Spinal cord (tissue), 10 donors: ENCODE data around the gene SLC2A14. TPM values are rescaled to one million over a fixed set of nuclear protein-coding genes. Genes with fewer than 3 reads are reported as not detected.
"Not testable (repeated sequence)": the region's sequence is repeated elsewhere in the genome, so short reads cannot be mapped to it uniquely, and the experiment has no call there.

ENCODE experiments used
- DNase-seq, 6 donors: peaks; one replicate each; pipeline versions ENCODE4 v3.0.0 to v3.0.0-alpha.2; 2013 to 2015; ENCODE audit warnings: low spot score in 6 of 6, low read depth in 4 of 6
- H3K27ac ChIP-seq: one replicate; pipeline ENCODE4 v1.5.1; 2013; ENCODE audit warnings: low read depth, low read length, control low read depth
- H3K27me3 ChIP-seq: one replicate; pipeline ENCODE4 v1.6.1; 2013; ENCODE audit warnings: low read length; ENCODE audit not compliant: control insufficient read depth, insufficient read depth
- H3K36me3 ChIP-seq: one replicate; pipeline ENCODE4 v1.6.1; 2013; ENCODE audit warnings: low read length; ENCODE audit not compliant: control insufficient read depth, insufficient read depth
- H3K4me1 ChIP-seq: one replicate; pipeline ENCODE4 v1.6.1; 2013; ENCODE audit warnings: low read length; ENCODE audit not compliant: control insufficient read depth, insufficient read depth
- H3K4me3 ChIP-seq: one replicate; pipeline ENCODE4 v1.5.1; 2013; ENCODE audit warnings: low read depth, low read length, control low read depth
- H3K9me3 ChIP-seq: one replicate; pipeline ENCODE4 v1.6.1; 2013; ENCODE audit warnings: low read length; ENCODE audit not compliant: control insufficient read depth, insufficient read depth
- WGBS: methylation state at CpG from one replicate; pipeline ENCODE4 v1.1.5; 2013; ENCODE audit warnings: missing lambda C conversion rate; ENCODE audit not compliant: insufficient coverage; 5-methylcytosine and 5-hydroxymethylcytosine counted together
- polyA plus RNA-seq, 2 donors: library from polyadenylated mRNA; unstranded; fragments of 120-200 nt; gene quantifications; one replicate each; pipeline ENCODE4 v1.2.1, GENCODE V29; 2013; ENCODE audit not compliant: insufficient read length in 2 of 2
- total RNA-seq, 2 donors: library from RNA; depleted of rRNA in 1 of 2; stranded (reverse); fragments of 120-200 nt in 1 of 2; fragments of >200 nt in 1 of 2; gene quantifications; one replicate each; pipeline versions ENCODE4 v1.2.3 to v1.2.4, GENCODE V29; 2013 to 2014
- donor health status: healthy.

Gene SLC2A14
- total and polyA plus RNA-seq, 4 donors: 0.22 to 0.96 (median 0.34) TPM

- Histone ChIP-seq H3K27ac (no peak overlapping the region), H3K27me3 (no peaks in the 10 kb centered on the region), H3K36me3 (no peaks in the 10 kb centered on the region), H3K4me3 (no peak overlapping the region), H3K4me1 (no peaks in the 10 kb centered on the region), H3K9me3 (no peaks in the 10 kb centered on the region)
- DNase-seq: no peak
- WGBS: 100% methylated on average over 1 of the region's 2 CpGs
These were observed 19.2 kb downstream of the SLC2A14 start for GRCh38 chr12:7853557-7853956.

GRCh38 chr12:7851622-7852081 lies 21.1 kb downstream of the SLC2A14 start:
- H3K27ac ChIP-seq: not testable (repeated sequence)

GRCh38 chr12:7850099-7850498 lies 22.6 kb downstream of the SLC2A14 start:
- no CpG with 5 or more reads among the region's 5 CpGs for WGBS
- not testable (repeated sequence) for H3K27ac ChIP-seq, DNase-seq

More at GRCh38 chr12:7851622-7852081, 21.1 kb downstream of the SLC2A14 start:
- not testable (repeated sequence) for DNase-seq, H3K36me3 ChIP-seq, H3K4me3 ChIP-seq, H3K27me3 ChIP-seq, H3K9me3 ChIP-seq, H3K4me1 ChIP-seq
- WGBS: no CpG with 5 or more reads among the region's 3 CpGs

GRCh38 chr12:7848098-7848422 lies 24.7 kb downstream of the SLC2A14 start:
- peak in 1 of 6 donors; percentile 9 for DNase-seq
- not testable (repeated sequence) for H3K4me1 ChIP-seq, H3K27me3 ChIP-seq, H3K36me3 ChIP-seq, H3K27ac ChIP-seq, H3K4me3 ChIP-seq, H3K9me3 ChIP-seq
- WGBS: no CpG with 5 or more reads among the region's 2 CpGs

More at GRCh38 chr12:7850099-7850498, 22.6 kb downstream of the SLC2A14 start:
- not testable (repeated sequence) for H3K9me3 ChIP-seq, H3K27me3 ChIP-seq, H3K4me3 ChIP-seq, H3K4me1 ChIP-seq, H3K36me3 ChIP-seq

GRCh38 chr12:7847226-7848097 lies 25.3 kb downstream of the SLC2A14 start:
- not testable (repeated sequence) for H3K36me3 ChIP-seq, H3K9me3 ChIP-seq, H3K27me3 ChIP-seq, H3K4me1 ChIP-seq, H3K4me3 ChIP-seq
- WGBS: no CpG with 5 or more reads among the region's 4 CpGs
- peak in 4 of 6 donors; percentile 24 to 90 (median 63) for DNase-seq
- H3K27ac ChIP-seq: peak overlapping the region; percentile 33

GRCh38 chr12:7844116-7844515 lies 28.6 kb downstream of the SLC2A14 start:
- no peaks in the 10 kb centered on the region for H3K9me3 ChIP-seq
- no peak overlapping the region for H3K27ac ChIP-seq
- no peaks in the 10 kb centered on the region for H3K36me3 ChIP-seq
- no CpG with 5 or more reads among the region's 5 CpGs for WGBS
- DNase-seq: no peak
- no peak overlapping the region for H3K4me3 ChIP-seq
- H3K4me1 ChIP-seq: no peaks in the 10 kb centered on the region
- H3K27me3 ChIP-seq: no peaks in the 10 kb centered on the region

- WGBS: no CpG with 5 or more reads among the region's 9 CpGs
- not testable (repeated sequence) for H3K36me3 ChIP-seq, H3K4me1 ChIP-seq
These were observed 29.1 kb downstream of the SLC2A14 start for GRCh38 chr12:7843583-7843982.

GRCh38 chr12:7843149-7843548 lies 29.6 kb downstream of the SLC2A14 start:
- not testable (repeated sequence) for H3K9me3 ChIP-seq, H3K36me3 ChIP-seq, H3K4me3 ChIP-seq, H3K27me3 ChIP-seq, H3K4me1 ChIP-seq, H3K27ac ChIP-seq
- WGBS: no CpG with 5 or more reads among the region's 8 CpGs
- DNase-seq: peak in 2 of 6 donors; percentile 16 to 49

More at GRCh38 chr12:7843583-7843982, 29.1 kb downstream of the SLC2A14 start:
- not testable (repeated sequence) for H3K27ac ChIP-seq, DNase-seq, H3K4me3 ChIP-seq, H3K9me3 ChIP-seq, H3K27me3 ChIP-seq

- not testable (repeated sequence) for H3K36me3 ChIP-seq
These were observed 30.3 kb downstream of the SLC2A14 start for GRCh38 chr12:7842444-7842843.

GRCh38 chr12:7839848-7840247 lies 32.9 kb downstream of the SLC2A14 start:
- H3K4me1 ChIP-seq, H3K27ac ChIP-seq, H3K27me3 ChIP-seq, DNase-seq, H3K9me3 ChIP-seq, H3K4me3 ChIP-seq, H3K36me3 ChIP-seq: not testable (repeated sequence)
- 88% methylated on average over 2 of the region's 7 CpGs for WGBS

More at GRCh38 chr12:7842444-7842843, 30.3 kb downstream of the SLC2A14 start:
- not testable (repeated sequence) for H3K27me3 ChIP-seq, H3K4me3 ChIP-seq, H3K4me1 ChIP-seq, DNase-seq, H3K9me3 ChIP-seq, H3K27ac ChIP-seq
- no CpG with 5 or more reads among the region's 9 CpGs for WGBS
